SJSA1 (cell line): ENCODE measurements around the gene RAD50. TPM values are rescaled to one million over a fixed set of nuclear protein-coding genes. Genes with fewer than 3 reads are reported as not detected.

Experiments used
- DNase-seq, 2 experiments: peaks; one replicate each; pipeline ENCODE4 v3.0.0-alpha.2; 2015 to 2020; ENCODE audit warnings: low spot score in 2 of 2, low read depth in 1 of 2
- H3K27ac ChIP-seq: fragments of 250-450 bp; sonication (Bioruptor Pico); 2 replicates; pipeline ENCODE4 v1.5.1; 2020; ENCODE audit warnings: mild to moderate bottlenecking, moderate library complexity
- H3K27me3 ChIP-seq: fragments of 250-450 bp; sonication (Bioruptor Pico); replicated peaks from 2 replicates; pipeline ENCODE4 v1.5.1; 2020; ENCODE audit warnings: mild to moderate bottlenecking, moderate library complexity
- H3K36me3 ChIP-seq: fragments of 250-450 bp; sonication (Bioruptor Pico); 2 replicates; pipeline ENCODE4 v1.5.1; 2020; ENCODE audit warnings: mild to moderate bottlenecking
- H3K4me1 ChIP-seq: fragments of 250-450 bp; sonication (Bioruptor Pico); replicated peaks from 2 replicates; pipeline ENCODE4 v1.6.1; 2021; ENCODE audit warnings: mild to moderate bottlenecking
- H3K4me3 ChIP-seq: fragments of 250-450 bp; sonication (Bioruptor Pico); 2 replicates; pipeline ENCODE4 v1.5.1; 2020; ENCODE audit warnings: mild to moderate bottlenecking
- H3K9me3 ChIP-seq: fragments of 250-450 bp; sonication (Bioruptor Pico); replicated peaks from 2 replicates; pipeline ENCODE4 v1.5.1; 2020; ENCODE audit warnings: mild to moderate bottlenecking
- total RNA-seq: library from RNA; depleted of rRNA; stranded (reverse); fragments of >200 nt; shearing (Covaris generic); gene quantifications from 2 replicates; pipeline ENCODE4 v1.2.3, GENCODE V29; 2014

RAD50 gene
- total RNA-seq, 1 experiment from 2014 or later, result 17.9 TPM

- H3K36me3 ChIP-seq, result no peaks in the 10 kb centered on the region
- no peaks in the 10 kb centered on the region; the same call in none of the 2 replicates for H3K27me3 ChIP-seq
- no peak for DNase-seq
- H3K9me3 ChIP-seq, result peaks cover 12% of the 10 kb centered on the region
- H3K27ac ChIP-seq, result no peak overlapping the region
- peaks cover 11% of the 10 kb centered on the region for H3K4me1 ChIP-seq
- no peak overlapping the region for H3K4me3 ChIP-seq
Measured at GRCh38 chr5:132653716-132654115, 96.9 kb downstream of the RAD50 start.

GRCh38 chr5:132655821-132656773, 99.3 kb downstream of the RAD50 start:
- H3K4me3 ChIP-seq, result peak overlapping the region; percentile 38
- peaks cover 8% of the 10 kb centered on the region for H3K9me3 ChIP-seq
- no peaks in the 10 kb centered on the region; the same call in none of the 2 replicates for H3K27me3 ChIP-seq
- DNase-seq, result peak in 1 of 2 experiments; percentile 63
- no peak overlapping the region for H3K27ac ChIP-seq
- peaks cover 11% of the 10 kb centered on the region for H3K4me1 ChIP-seq
- H3K36me3 ChIP-seq, result no peaks in the 10 kb centered on the region

- H3K4me3 ChIP-seq, result peak overlapping the region; percentile 38; the same call in 1 of the 2 replicates
- no peak overlapping the region for H3K27ac ChIP-seq
- no peaks in the 10 kb centered on the region; the same call in none of the 2 replicates for H3K27me3 ChIP-seq
- peaks cover 11% of the 10 kb centered on the region for H3K4me1 ChIP-seq
- no peak for DNase-seq
- no peaks in the 10 kb centered on the region for H3K36me3 ChIP-seq
- H3K9me3 ChIP-seq, result peaks cover 8% of the 10 kb centered on the region
Measured at GRCh38 chr5:132656774-132657355, 100.1 kb downstream of the RAD50 start.

GRCh38 chr5:132657676-132658380, 101.1 kb downstream of the RAD50 start, which contains the start of gene IL13:
TSS of gene IL13 (plus strand) at chr5:132658173. CDS start at chr5:132658187, 14 bp downstream.
- Histone ChIP-seq H3K27ac (no peak within 1 kb of the TSS), H3K9me3 (peaks cover 8% of the 10 kb centered on the region), H3K36me3 (no peaks in the 10 kb centered on the region), H3K27me3 (no peaks in the 10 kb centered on the region; the same call in none of the 2 replicates), H3K4me1 (peaks cover 12% of the 10 kb centered on the region), H3K4me3 (no peak within 1 kb of the TSS)
- DNase-seq, result no peak

- H3K4me3 ChIP-seq, result no peak overlapping the region
- H3K27ac ChIP-seq, result no peak overlapping the region
- H3K36me3 ChIP-seq, result no peaks in the 10 kb centered on the region
- no peaks in the 10 kb centered on the region; the same call in 1 of the 2 replicates for H3K27me3 ChIP-seq
- no peak for DNase-seq
- H3K9me3 ChIP-seq, result peaks cover 8% of the 10 kb centered on the region
- H3K4me1 ChIP-seq, result peaks cover 17% of the 10 kb centered on the region
Measured at GRCh38 chr5:132658381-132659302, 101.9 kb downstream of the RAD50 start.

GRCh38 chr5:132659598-132660493, 103.1 kb downstream of the RAD50 start:
- H3K36me3 ChIP-seq, result no peaks in the 10 kb centered on the region
- H3K4me1 ChIP-seq, result peaks cover 17% of the 10 kb centered on the region
- H3K9me3 ChIP-seq, result peaks cover 8% of the 10 kb centered on the region
- H3K4me3 ChIP-seq, result no peak overlapping the region
- no peaks in the 10 kb centered on the region for H3K27me3 ChIP-seq
- no peak overlapping the region for H3K27ac ChIP-seq
- DNase-seq, result no peak

GRCh38 chr5:132661231-132662003, 104.6 kb downstream of the RAD50 start:
- DNase-seq, result no peak
- H3K4me1 ChIP-seq, result peaks cover 11% of the 10 kb centered on the region

GRCh38 chr5:132662004-132662401, 105.2 kb downstream of the RAD50 start:
- H3K27ac ChIP-seq, result no peak overlapping the region
- no peak overlapping the region for H3K4me3 ChIP-seq
- H3K36me3 ChIP-seq, result no peaks in the 10 kb centered on the region
- H3K9me3 ChIP-seq, result no peaks in the 10 kb centered on the region
- no peaks in the 10 kb centered on the region for H3K27me3 ChIP-seq
- DNase-seq, result no peak
- peaks cover 13% of the 10 kb centered on the region for H3K4me1 ChIP-seq

More at GRCh38 chr5:132661231-132662003, 104.6 kb downstream of the RAD50 start:
- Histone ChIP-seq H3K27me3 (no peaks in the 10 kb centered on the region), H3K9me3 (peaks cover 2% of the 10 kb centered on the region; the same call in 1 of the 2 replicates), H3K27ac (no peak overlapping the region), H3K4me3 (no peak overlapping the region), H3K36me3 (no peaks in the 10 kb centered on the region)

GRCh38 chr5:132662925-132663770, 106.4 kb downstream of the RAD50 start:
- DNase-seq, result no peak
- no peak overlapping the region for H3K27ac ChIP-seq
- no peak overlapping the region for H3K4me3 ChIP-seq
- peaks cover 18% of the 10 kb centered on the region for H3K4me1 ChIP-seq
- H3K9me3 ChIP-seq, result no peaks in the 10 kb centered on the region
- H3K36me3 ChIP-seq, result no peaks in the 10 kb centered on the region
- H3K27me3 ChIP-seq, result no peaks in the 10 kb centered on the region

GRCh38 chr5:132663771-132664695, 107.3 kb downstream of the RAD50 start:
- H3K36me3 ChIP-seq, result no peaks in the 10 kb centered on the region
- no peaks in the 10 kb centered on the region for H3K9me3 ChIP-seq
- no peak for DNase-seq
- H3K4me1 ChIP-seq, result peaks cover 18% of the 10 kb centered on the region
- no peak overlapping the region for H3K27ac ChIP-seq
- no peak overlapping the region for H3K4me3 ChIP-seq
- H3K27me3 ChIP-seq, result no peaks in the 10 kb centered on the region
